SW480 (cell line): ENCODE measurements around the gene CD2BP2.

Experiments used
- DNase-seq: peaks from one replicate; pipeline ENCODE4 v3.0.0-alpha.2; 2016; ENCODE audit warnings: low spot score

Gene CD2BP2

GRCh38 chr16:30378236-30379157 lies 23.4 kb upstream of the CD2BP2 start:
- DNase-seq: peak; percentile 94

- DNase-seq: peak; percentile 92
Observed at GRCh38 chr16:30377812-30378235, 22.7 kb upstream of the CD2BP2 start.

- DNase-seq: no peak
Observed at GRCh38 chr16:30377050-30377811, 22.1 kb upstream of the CD2BP2 start.

- DNase-seq: no peak
Observed at GRCh38 chr16:30376461-30376902, 21.4 kb upstream of the CD2BP2 start.

- DNase-seq: no peak
Observed at GRCh38 chr16:30375864-30376263, 20.8 kb upstream of the CD2BP2 start.

- no peak for DNase-seq
Observed at GRCh38 chr16:30374538-30374937, 19.4 kb upstream of the CD2BP2 start, which contains the start of gene MYL11. Gene MYL11 (plus strand): TSS chr16:30374802. CDS start chr16:30374858, 56 bp downstream.

- no peak for DNase-seq
Observed at GRCh38 chr16:30372725-30373124, 17.6 kb upstream of the CD2BP2 start.

- no peak for DNase-seq
Observed at GRCh38 chr16:30372038-30372712, 17.1 kb upstream of the CD2BP2 start.

GRCh38 chr16:30371248-30371816 lies 16.2 kb upstream of the CD2BP2 start:
- no peak for DNase-seq

GRCh38 chr16:30370456-30371247 lies 15.5 kb upstream of the CD2BP2 start, which contains the start of gene TBC1D10B:
Gene TBC1D10B (minus strand): TSS chr16:30370494. CDS start chr16:30370183, 311 bp downstream.
- DNase-seq: peak; percentile 100

GRCh38 chr16:30369938-30370455 lies 14.9 kb upstream of the CD2BP2 start:
- DNase-seq: no peak

GRCh38 chr16:30369091-30369937 lies 14.2 kb upstream of the CD2BP2 start:
- no peak for DNase-seq

GRCh38 chr16:30368792-30369090 lies 13.6 kb upstream of the CD2BP2 start:
- DNase-seq: no peak

- no peak for DNase-seq
Observed at GRCh38 chr16:30368122-30368791, 13.1 kb upstream of the CD2BP2 start.

- DNase-seq: no peak
Observed at GRCh38 chr16:30367349-30368009, 12.4 kb upstream of the CD2BP2 start.

- DNase-seq: no peak
Observed at GRCh38 chr16:30366511-30366910, 11.4 kb upstream of the CD2BP2 start.

GRCh38 chr16:30365200-30365599 lies 10.1 kb upstream of the CD2BP2 start:
- DNase-seq: no peak

GRCh38 chr16:30361180-30361579 lies 6.1 kb upstream of the CD2BP2 start:
- no peak for DNase-seq

GRCh38 chr16:30359871-30360170 lies 4.7 kb upstream of the CD2BP2 start:
- no peak for DNase-seq
